ENCODE results near the gene PARP9.

PARP9 gene

DNA sequence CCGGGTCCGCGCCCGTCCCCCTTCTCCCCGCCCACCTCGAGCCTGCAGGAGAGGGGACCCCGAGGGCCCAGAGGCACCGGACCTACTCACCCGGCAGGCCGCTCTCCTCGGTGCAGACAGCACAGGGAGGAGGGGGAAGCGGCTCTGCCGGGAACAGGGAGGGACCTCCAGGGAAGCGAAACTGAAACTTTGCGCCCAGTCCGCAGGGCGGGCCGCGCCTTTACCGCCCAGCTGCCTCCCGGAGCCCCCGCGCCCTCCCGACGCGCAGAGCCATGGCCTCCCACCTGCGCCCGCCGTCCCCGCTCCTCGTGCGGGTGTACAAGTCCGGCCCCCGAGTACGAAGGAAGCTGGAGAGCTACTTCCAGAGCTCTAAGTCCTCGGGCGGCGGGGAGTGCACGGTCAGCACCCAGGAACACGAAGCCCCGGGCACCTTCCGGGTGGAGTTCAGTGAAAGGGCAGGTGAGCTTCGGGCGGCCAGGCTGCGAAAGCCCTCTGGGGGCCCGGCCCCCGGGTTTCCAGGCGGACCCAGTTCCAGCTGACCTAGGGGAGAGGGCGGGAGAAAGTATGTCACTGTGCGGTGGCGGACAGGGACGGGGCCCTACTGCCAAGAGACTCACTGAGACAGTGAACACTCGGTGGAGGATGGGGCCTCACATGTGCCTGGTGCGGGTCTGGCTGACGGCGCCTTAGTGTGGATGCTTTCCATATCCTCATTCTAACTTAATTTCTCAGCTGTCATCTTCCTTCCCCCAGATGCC, at the start of gene PARP9, which contains the start of gene DTX3L:
PARP9 (minus strand) TSS at position 146 of the 758 bp plus-strand sequence. CDS start 4,680 bp downstream, outside the sequence.
DTX3L (plus strand) TSS at position 184 of the 758 bp plus-strand sequence; CDS start at position 273, 89 bp downstream.
- Histone ChIP-seq H3K4me1 (ENCODE audit: insufficient read depth, low read length) (peaks cover 4% of the 10 kb centered on the region), H3K9ac (ENCODE audit: low read depth, low read length) (peak within 1 kb of the TSS; percentile 77)

DNA sequence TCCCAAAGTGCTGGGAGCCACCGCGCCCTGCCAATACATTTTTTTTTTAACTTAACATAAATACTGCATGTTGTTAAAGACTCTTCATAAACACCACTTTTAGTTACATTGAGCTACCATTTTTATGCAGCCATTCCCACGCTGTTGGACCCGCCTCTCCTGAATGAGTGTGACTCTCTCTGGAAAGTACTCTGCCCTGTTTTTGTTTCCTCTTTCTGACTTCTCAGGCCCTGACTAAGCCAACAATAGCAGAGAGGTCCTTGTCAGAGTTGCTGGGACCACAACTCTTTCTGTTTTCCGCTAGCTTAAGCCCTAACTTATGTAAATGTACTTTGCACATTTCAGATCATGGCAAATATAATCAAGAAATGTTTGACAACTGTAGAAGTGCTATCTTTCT, 48.6 kb upstream of the PARP9 start:
- Histone ChIP-seq H3K36me3 (ENCODE audit: insufficient read depth, low read length) (no peaks in the 10 kb centered on the region), H3K4me1 (ENCODE audit: insufficient read depth, low read length) (peaks cover 11% of the 10 kb centered on the region; the same call in 1 of the 2 replicates), H3K9ac (ENCODE audit: low read depth, low read length) (no peak overlapping the region), H3K9me3 (ENCODE audit: control insufficient read depth, insufficient read depth, low read length) (no peaks in the 10 kb centered on the region)

More for the DNA sequence above, at the start of gene PARP9, which contains the start of gene DTX3L:
- Histone ChIP-seq H3K9me3 (ENCODE audit: control insufficient read depth, insufficient read depth, low read length) (no peaks in the 10 kb centered on the region), H3K36me3 (ENCODE audit: insufficient read depth, low read length) (no peaks in the 10 kb centered on the region)

DNA sequence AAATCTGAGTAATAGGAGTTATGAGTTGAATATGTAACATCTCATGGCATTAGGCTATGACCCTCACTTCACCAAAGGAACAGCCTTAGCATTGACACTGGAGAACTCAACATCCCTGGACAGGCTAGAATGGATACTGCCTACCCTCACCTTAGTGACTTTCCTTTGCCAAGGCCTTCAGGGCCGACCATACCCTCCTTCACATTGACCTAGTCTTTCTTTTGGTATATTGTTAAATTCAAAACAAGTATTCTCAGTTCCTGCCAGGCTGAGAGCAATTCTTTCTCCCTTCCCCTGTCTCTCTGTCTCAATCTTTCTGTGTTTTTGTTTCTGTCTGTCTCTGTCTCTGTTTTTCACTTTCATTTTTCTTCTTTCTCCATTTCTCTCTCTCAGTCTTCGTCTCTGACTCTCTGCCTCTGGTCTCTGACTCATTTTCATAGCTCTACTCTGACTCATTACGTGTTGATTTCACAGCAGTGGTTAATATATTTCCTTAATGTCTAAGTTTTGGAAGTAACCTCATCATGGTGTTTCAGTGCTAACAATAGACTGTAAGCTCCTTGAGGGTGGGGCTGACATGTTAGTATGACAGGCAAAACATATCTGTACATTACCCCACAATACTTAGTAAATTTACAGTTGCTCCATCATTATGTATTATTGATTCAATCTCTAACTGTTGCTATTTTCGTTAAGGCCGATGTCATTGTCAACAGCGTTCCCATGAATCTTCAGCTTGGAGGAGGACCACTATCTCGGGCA, 45.9 kb upstream of the PARP9 start:
- Histone ChIP-seq H3K4me1 (ENCODE audit: insufficient read depth, low read length) (peaks cover 3% of the 10 kb centered on the region; the same call in 1 of the 2 replicates), H3K36me3 (ENCODE audit: insufficient read depth, low read length) (no peaks in the 10 kb centered on the region), H3K9me3 (ENCODE audit: control insufficient read depth, insufficient read depth, low read length) (no peaks in the 10 kb centered on the region), H3K9ac (ENCODE audit: low read depth, low read length) (no peak overlapping the region)

DNA sequence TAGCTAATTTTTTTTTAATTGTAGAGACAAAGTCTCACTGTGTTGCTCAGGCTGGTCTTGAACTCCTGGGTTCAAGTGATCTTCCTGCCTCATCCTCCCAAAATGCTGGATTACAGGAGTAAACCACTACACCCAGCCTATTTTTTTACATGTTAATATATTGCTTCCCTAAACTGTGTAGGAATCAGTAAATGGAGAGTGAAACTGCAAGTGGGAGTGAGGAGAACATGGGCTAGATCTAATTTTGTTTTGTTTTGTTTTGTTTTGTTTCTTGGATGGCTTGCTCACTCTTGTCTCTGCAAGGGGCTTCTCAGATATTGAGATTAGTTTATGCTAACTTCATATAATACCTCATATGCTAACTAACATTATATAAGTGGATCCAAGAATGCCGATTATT, 44.8 kb upstream of the PARP9 start:
- H3K9me3 ChIP-seq (ENCODE audit: control insufficient read depth, insufficient read depth, low read length) = no peaks in the 10 kb centered on the region
- no peak overlapping the region for H3K9ac ChIP-seq (ENCODE audit: low read depth, low read length)
- H3K4me1 ChIP-seq (ENCODE audit: insufficient read depth, low read length) = peaks cover 3% of the 10 kb centered on the region; the same call in 1 of the 2 replicates
- no peaks in the 10 kb centered on the region for H3K36me3 ChIP-seq (ENCODE audit: insufficient read depth, low read length)

DNA sequence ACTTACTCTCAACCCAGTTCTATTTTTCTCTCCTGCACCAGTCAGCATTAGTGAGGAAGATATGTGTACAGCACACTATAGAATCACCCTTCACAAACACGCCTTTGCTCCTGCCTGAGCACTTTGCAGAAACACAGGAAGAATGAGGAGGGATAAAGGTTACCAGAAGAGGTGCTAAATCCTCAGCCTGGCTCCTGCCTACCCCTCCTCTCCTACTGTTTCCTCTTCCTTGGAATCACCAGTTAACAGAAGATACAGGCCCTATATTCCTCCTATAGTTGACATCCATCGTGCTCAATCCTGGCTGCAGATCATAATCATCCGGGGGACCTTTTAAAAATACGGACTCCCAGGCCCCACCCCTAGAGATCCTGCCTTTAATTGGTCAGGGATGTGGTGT, 42.2 kb upstream of the PARP9 start:
- no peaks in the 10 kb centered on the region for H3K9me3 ChIP-seq (ENCODE audit: control insufficient read depth, insufficient read depth, low read length)
- no peaks in the 10 kb centered on the region for H3K36me3 ChIP-seq (ENCODE audit: insufficient read depth, low read length)
- H3K9ac ChIP-seq (ENCODE audit: low read depth, low read length) = no peak overlapping the region
- H3K4me1 ChIP-seq (ENCODE audit: insufficient read depth, low read length) = no peaks in the 10 kb centered on the region

DNA sequence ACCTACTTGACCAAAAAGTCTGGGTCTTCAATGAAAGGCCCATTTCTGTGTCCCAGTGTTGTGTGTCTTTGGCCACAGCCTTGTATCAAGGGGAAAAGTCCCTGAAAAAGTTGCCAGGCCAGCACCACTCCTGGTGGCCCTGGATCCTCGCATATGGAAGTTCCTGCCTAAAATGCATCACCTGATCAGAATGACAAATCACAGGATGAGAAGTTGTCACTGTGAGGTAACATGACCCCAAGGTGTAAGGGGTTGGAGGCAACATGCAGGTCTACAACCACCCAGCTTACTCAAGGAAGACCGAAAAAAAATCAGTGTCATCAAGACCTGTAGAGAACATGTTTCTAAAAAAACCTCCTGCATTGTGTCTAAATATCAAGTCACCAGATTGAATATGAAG, 39.0 kb upstream of the PARP9 start:
- H3K9me3 ChIP-seq (ENCODE audit: control insufficient read depth, insufficient read depth, low read length) = no peaks in the 10 kb centered on the region
- H3K4me1 ChIP-seq (ENCODE audit: insufficient read depth, low read length) = no peaks in the 10 kb centered on the region
- no peaks in the 10 kb centered on the region for H3K36me3 ChIP-seq (ENCODE audit: insufficient read depth, low read length)

DNA sequence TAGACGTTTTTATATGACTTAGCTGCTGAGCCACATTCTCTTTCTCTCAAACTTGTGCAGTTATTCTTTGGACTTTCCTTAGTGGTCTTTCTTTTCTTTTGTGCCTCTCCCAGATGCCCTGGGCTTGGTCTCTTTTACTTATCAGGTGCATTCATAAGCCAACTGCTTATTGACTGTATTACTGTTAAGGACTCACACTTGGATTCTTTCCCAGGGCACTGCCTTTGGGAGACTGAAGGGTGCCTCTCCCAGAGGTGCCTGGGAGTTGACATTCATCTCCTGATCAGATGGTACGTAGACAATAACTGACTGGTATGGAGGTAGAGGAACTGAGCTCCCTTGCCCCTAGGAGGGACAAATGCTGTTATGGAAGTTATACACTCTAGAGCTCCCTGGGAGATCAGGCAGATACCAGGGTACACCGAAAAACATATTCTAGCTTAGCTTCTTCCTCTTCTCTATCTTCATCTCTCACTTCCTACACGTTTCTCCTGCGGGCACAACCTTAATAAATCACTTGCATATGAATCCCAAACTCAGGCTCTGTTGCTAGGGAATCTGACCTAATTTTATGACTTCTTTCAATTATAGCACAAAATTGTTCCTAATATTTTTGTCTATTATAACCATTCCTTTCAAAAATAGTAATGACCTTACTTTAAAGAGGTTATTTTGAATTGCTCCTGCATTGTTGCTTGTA, 38.1 kb upstream of the PARP9 start:
- Histone ChIP-seq H3K9me3 (ENCODE audit: control insufficient read depth, insufficient read depth, low read length) (no peaks in the 10 kb centered on the region), H3K4me1 (ENCODE audit: insufficient read depth, low read length) (no peaks in the 10 kb centered on the region), H3K36me3 (ENCODE audit: insufficient read depth, low read length) (no peaks in the 10 kb centered on the region), H3K9ac (ENCODE audit: low read depth, low read length) (no peak overlapping the region)

More for the DNA sequence above, 39.0 kb upstream of the PARP9 start:
- H3K9ac ChIP-seq (ENCODE audit: low read depth, low read length) = no peak overlapping the region

DNA sequence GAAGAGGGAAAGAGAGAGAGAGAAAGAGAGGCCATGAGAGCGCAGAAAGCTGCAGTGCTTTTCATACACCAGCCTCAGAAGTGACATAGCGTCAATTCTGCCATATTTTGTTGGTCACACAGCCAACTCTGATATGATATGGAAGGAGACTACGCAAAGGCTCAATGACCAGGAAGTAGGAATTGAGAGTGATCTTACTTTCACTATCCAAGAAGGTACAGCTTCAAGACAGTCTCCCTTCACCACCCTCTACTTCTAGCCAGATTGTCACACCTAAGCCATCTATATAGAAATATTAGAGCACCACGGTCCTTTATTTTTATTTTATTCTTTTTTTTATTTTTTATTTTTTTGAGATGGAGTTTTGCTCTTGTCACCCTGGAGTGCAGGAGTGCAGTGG, 34.5 kb upstream of the PARP9 start:
- Histone ChIP-seq H3K4me1 (ENCODE audit: insufficient read depth, low read length) (no peaks in the 10 kb centered on the region), H3K9ac (ENCODE audit: low read depth, low read length) (no peak overlapping the region), H3K36me3 (ENCODE audit: insufficient read depth, low read length) (no peaks in the 10 kb centered on the region), H3K9me3 (ENCODE audit: control insufficient read depth, insufficient read depth, low read length) (no peaks in the 10 kb centered on the region)

DNA sequence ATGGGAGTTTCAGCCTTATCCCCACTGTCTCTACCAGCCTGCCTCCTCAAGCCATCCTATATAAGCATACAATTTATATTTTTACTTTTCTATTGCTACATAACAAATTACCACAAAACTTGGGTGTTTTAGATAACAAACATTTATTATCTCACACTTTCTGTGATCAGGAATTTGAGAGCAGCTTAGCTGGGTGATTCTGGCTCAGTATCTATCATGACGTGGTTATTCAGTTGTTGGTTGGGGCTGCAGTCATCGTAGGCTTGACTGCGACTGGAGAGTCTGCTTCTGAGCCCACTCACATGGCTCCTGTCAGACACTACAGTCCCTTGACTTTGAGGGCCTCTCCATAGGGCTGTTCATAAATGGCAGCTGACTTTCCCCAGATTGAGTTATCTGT, 34.1 kb upstream of the PARP9 start:
- Histone ChIP-seq H3K9me3 (ENCODE audit: control insufficient read depth, insufficient read depth, low read length) (no peaks in the 10 kb centered on the region), H3K36me3 (ENCODE audit: insufficient read depth, low read length) (no peaks in the 10 kb centered on the region), H3K9ac (ENCODE audit: low read depth, low read length) (no peak overlapping the region), H3K4me1 (ENCODE audit: insufficient read depth, low read length) (no peaks in the 10 kb centered on the region)

DNA sequence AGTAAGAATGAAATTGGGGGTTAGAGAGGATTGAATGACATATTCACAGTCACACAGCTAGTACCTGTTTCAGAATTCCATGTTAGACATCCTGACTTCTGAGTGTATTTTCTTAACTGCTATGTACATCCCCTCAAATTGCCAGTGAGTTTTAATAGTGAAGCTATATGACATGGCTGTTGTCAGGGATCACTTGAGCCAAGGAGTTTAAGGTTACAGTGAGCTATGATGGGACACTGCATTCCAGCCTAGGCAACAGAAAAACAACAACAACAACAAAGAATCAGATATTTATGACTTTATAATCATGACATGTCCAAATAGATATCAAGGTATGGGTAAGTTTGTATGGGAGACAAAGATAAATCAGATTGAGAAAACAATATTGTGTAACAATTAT, 29.9 kb upstream of the PARP9 start:
- no peaks in the 10 kb centered on the region for H3K9me3 ChIP-seq (ENCODE audit: control insufficient read depth, insufficient read depth, low read length)
- no peaks in the 10 kb centered on the region for H3K36me3 ChIP-seq (ENCODE audit: insufficient read depth, low read length)
- H3K9ac ChIP-seq (ENCODE audit: low read depth, low read length) = no peak overlapping the region
- no peaks in the 10 kb centered on the region for H3K4me1 ChIP-seq (ENCODE audit: insufficient read depth, low read length)

DNA sequence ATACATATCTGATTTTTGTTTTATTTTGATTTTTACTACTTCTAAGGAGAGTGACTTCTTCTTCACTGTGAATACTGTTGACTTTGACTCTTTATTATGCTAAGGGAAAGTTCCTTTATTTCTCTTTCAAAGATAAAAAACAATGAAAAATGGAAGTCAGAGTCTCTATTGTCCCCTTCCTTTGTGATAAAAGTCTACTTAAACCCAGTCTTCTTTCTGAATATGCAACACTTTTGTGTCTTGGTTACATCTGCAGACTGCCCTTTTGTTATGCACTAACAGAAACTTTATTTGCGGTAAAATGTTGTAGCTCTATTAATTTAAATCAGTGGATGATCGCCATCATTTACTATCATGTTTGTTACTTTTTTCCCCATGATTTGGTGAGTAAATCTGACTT, 26.5 kb upstream of the PARP9 start:
- Histone ChIP-seq H3K9ac (ENCODE audit: low read depth, low read length) (no peak overlapping the region), H3K4me1 (ENCODE audit: insufficient read depth, low read length) (no peaks in the 10 kb centered on the region), H3K36me3 (ENCODE audit: insufficient read depth, low read length) (no peaks in the 10 kb centered on the region), H3K9me3 (ENCODE audit: control insufficient read depth, insufficient read depth, low read length) (peaks cover 3% of the 10 kb centered on the region)

DNA sequence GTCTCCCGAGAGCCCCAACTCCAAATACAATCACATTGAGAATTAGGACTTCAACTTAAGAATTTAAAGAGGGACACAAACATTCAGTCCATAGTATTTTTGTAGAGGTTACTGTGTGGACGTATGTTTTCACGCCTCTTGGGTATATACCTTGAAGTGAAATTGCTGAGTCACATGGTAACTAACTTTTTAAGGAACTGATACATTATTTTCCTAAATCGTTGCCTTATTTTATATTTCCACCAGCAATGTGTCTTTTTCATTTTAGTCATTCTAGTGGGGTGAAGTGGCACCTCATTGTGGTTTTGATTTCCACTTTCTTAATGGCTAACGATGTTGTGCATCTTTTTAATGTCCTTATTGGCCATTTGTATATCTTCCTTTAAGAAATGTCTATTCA, 25.2 kb upstream of the PARP9 start:
- Histone ChIP-seq H3K9ac (ENCODE audit: low read depth, low read length) (no peak overlapping the region), H3K9me3 (ENCODE audit: control insufficient read depth, insufficient read depth, low read length) (peaks cover 5% of the 10 kb centered on the region), H3K4me1 (ENCODE audit: insufficient read depth, low read length) (no peaks in the 10 kb centered on the region), H3K36me3 (ENCODE audit: insufficient read depth, low read length) (no peaks in the 10 kb centered on the region)

DNA sequence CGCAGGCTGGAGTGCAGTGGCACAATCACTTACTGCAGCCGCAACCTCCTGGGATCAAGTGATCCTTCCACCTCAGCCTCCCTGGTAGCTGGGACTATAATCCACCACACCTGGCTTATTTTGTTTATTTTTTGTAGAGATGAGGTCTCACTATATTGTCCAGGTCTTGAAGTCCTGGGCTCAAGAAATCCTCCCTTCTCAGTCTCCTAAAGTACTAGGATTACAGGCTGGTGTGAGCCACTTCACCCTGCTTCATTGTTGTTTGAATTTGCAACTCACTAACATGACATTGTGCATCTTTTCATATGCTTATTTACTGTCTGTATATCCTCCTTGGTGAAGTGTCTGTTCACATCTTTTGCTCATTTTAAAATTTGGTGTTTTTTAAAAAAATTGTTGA, 23.5 kb upstream of the PARP9 start:
- H3K4me1 ChIP-seq (ENCODE audit: insufficient read depth, low read length) = no peaks in the 10 kb centered on the region
- H3K9me3 ChIP-seq (ENCODE audit: control insufficient read depth, insufficient read depth, low read length) = peaks cover 12% of the 10 kb centered on the region
- no peaks in the 10 kb centered on the region for H3K36me3 ChIP-seq (ENCODE audit: insufficient read depth, low read length)
- H3K9ac ChIP-seq (ENCODE audit: low read depth, low read length) = no peak overlapping the region

DNA sequence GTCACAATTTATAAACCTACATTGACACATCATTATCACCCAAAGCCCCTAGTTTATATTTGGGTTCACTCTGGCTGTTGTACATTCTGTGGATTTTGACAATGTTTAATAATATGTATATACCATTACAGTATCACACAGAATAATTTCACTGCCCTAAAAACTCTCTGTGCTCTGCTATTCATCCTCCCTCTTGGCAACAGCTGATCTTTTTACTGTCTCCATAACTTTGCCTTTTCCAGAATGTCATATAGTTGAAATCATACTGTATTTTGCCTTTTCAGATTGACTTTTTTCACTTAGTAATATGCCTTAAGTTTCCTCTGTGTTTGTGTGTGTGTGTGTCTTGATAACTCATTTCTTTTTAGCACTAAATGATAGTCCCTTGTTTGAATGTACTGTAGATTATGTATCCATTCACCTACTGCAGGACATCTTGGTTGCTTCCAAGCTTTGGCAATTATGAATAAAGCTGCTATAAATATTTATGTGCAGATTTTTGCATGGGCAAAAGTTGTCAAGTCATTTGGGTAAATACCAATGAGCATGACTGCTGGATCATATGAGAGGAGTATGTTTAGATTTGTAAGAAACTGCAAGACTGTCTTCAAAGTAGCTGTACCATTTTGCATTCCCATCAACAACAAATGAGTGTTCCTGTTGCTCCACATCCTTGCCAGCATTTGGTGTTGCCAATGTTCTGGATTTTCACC, 22.8 kb upstream of the PARP9 start:
- Histone ChIP-seq H3K9ac (ENCODE audit: low read depth, low read length) (no peak overlapping the region), H3K36me3 (ENCODE audit: insufficient read depth, low read length) (no peaks in the 10 kb centered on the region), H3K9me3 (ENCODE audit: control insufficient read depth, insufficient read depth, low read length) (peaks cover 16% of the 10 kb centered on the region), H3K4me1 (ENCODE audit: insufficient read depth, low read length) (no peaks in the 10 kb centered on the region)
